ENCODE measurements around the gene SLC1A2.

DNA sequence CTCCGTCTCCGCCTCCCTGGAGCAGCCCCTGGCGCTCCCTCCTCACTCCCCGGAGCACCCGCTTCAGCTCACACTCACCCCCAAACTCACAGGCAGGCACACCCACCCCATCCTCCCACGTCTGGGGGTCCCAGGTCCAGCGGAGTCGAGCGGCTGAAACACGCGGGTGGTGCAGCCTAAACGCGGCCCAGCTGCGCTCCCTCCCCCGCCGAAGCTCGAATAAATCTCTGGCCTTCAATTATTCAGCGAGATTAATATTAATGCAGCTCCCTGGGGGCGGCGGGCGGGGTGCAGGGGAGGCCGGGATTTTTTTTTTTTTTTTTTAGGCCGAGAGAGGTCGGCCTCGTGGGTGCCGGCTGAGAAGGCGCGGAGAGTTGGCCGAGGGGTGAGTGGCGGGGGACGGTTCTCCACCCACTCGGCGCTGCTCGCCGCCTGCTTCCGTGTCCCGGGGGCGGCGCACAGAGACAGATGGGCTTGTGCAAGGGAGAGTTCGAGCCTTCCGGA is 524 bp upstream of the SLC1A2 start:
- no peak for TF ChIP-seq GLIS3 (CRISPR knock-in tag; IDR thresholded peaks at IDR 0.05)
- no peak for TF ChIP-seq ZNF565 (CRISPR knock-in tag; conservative IDR thresholded peaks at IDR 0.05; ENCODE audit: low read depth)
- TF ChIP-seq, protein P1, sequence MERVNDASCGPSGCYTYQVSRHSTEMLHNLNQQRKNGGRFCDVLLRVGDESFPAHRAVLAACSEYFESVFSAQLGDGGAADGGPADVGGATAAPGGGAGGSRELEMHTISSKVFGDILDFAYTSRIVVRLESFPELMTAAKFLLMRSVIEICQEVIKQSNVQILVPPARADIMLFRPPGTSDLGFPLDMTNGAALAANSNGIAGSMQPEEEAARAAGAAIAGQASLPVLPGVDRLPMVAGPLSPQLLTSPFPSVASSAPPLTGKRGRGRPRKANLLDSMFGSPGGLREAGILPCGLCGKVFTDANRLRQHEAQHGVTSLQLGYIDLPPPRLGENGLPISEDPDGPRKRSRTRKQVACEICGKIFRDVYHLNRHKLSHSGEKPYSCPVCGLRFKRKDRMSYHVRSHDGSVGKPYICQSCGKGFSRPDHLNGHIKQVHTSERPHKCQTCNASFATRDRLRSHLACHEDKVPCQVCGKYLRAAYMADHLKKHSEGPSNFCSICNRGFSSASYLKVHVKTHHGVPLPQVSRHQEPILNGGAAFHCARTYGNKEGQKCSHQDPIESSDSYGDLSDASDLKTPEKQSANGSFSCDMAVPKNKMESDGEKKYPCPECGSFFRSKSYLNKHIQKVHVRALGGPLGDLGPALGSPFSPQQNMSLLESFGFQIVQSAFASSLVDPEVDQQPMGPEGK (CRISPR knock-in tag; IDR thresholded peaks at IDR 0.05; ENCODE audit: borderline replicate concordance): no peak
- TF ChIP-seq, protein P2, sequence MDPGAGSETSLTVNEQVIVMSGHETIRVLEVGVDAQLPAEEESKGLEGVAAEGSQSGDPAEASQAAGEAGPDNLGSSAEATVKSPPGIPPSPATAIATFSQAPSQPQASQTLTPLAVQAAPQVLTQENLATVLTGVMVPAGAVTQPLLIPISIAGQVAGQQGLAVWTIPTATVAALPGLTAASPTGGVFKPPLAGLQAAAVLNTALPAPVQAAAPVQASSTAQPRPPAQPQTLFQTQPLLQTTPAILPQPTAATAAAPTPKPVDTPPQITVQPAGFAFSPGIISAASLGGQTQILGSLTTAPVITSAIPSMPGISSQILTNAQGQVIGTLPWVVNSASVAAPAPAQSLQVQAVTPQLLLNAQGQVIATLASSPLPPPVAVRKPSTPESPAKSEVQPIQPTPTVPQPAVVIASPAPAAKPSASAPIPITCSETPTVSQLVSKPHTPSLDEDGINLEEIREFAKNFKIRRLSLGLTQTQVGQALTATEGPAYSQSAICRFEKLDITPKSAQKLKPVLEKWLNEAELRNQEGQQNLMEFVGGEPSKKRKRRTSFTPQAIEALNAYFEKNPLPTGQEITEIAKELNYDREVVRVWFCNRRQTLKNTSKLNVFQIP (CRISPR knock-in tag; IDR thresholded peaks at IDR 0.05; ENCODE audit: borderline replicate concordance, low read depth): no peak
- TF ChIP-seq, protein P3, sequence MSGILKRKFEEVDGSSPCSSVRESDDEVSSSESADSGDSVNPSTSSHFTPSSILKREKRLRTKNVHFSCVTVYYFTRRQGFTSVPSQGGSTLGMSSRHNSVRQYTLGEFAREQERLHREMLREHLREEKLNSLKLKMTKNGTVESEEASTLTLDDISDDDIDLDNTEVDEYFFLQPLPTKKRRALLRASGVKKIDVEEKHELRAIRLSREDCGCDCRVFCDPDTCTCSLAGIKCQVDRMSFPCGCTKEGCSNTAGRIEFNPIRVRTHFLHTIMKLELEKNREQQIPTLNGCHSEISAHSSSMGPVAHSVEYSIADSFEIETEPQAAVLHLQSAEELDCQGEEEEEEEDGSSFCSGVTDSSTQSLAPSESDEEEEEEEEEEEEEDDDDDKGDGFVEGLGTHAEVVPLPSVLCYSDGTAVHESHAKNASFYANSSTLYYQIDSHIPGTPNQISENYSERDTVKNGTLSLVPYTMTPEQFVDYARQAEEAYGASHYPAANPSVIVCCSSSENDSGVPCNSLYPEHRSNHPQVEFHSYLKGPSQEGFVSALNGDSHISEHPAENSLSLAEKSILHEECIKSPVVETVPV (CRISPR knock-in tag; IDR thresholded peaks at IDR 0.05): no peak
- TF ChIP-seq OSR1 (CRISPR knock-in tag; IDR thresholded peaks at IDR 0.05): no peak
- no peak for TF ChIP-seq ZFP3 (CRISPR knock-in tag; IDR thresholded peaks at IDR 0.05)
- TF ChIP-seq ZNF8 (CRISPR knock-in tag; IDR thresholded peaks at IDR 0.05): no peak
- TF ChIP-seq ZFP30 (CRISPR knock-in tag; IDR thresholded peaks at IDR 0.05): no peak
- no peak for TF ChIP-seq CSDC2 (CRISPR knock-in tag; IDR thresholded peaks at IDR 0.05)
- TF ChIP-seq, protein P4, sequence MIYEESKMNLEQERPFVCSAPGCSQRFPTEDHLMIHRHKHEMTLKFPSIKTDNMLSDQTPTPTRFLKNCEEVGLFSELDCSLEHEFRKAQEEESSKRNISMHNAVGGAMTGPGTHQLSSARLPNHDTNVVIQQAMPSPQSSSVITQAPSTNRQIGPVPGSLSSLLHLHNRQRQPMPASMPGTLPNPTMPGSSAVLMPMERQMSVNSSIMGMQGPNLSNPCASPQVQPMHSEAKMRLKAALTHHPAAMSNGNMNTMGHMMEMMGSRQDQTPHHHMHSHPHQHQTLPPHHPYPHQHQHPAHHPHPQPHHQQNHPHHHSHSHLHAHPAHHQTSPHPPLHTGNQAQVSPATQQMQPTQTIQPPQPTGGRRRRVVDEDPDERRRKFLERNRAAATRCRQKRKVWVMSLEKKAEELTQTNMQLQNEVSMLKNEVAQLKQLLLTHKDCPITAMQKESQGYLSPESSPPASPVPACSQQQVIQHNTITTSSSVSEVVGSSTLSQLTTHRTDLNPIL (CRISPR knock-in tag; IDR thresholded peaks at IDR 0.05; ENCODE audit: low read depth): no peak
- no peak for TF ChIP-seq ESRRG (CRISPR knock-in tag; IDR thresholded peaks at IDR 0.05)
- no peak for TF ChIP-seq BACH2 (CRISPR knock-in tag; IDR thresholded peaks at IDR 0.05; ENCODE audit: borderline replicate concordance)
- no peak for TF ChIP-seq PPARA (CRISPR knock-in tag; IDR thresholded peaks at IDR 0.05; ENCODE audit: borderline replicate concordance)

Measured in SK-N-SH treated with all-trans-retinoic acid at 6 μM for 48 hours (cell line).